Measurements from ENCODE around the gene SLC35B2. TPM values are rescaled to one million over a fixed set of nuclear protein-coding genes. Genes with fewer than 3 reads are reported as not detected.

SLC35B2 gene
- polyA plus RNA-seq, 1 of the 3 experiments (the other 2 are of a cell fraction) = 125 TPM

DNA sequence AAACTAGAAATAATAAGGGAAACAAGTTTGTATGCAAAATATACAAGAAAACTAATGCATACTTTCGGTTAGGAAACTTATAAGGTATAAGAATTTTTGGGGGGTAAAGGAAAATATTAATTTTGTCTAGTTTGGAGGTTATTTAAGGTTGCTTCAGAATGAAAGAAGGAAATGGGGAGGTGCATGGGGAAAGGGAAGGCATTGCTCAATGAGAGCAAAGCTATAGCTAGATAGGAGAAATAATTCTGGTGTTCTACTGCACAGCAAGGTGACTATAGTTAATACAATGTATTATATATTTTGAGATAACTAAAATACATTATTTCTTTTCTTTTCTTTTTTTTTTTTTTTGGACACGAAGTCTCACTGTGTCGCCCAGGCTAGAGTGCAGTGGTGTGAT, 46.0 kb downstream of the SLC35B2 start:
- H3K9ac ChIP-seq = no peak overlapping the region
- no peaks in the 10 kb centered on the region for H3K36me3 ChIP-seq (replicated peaks in 1 of 2; ENCODE audit: control insufficient read depth in 1 of 2, insufficient read depth in 2 of 2, low read length in 1 of 2)
- H3K4me3 ChIP-seq (ENCODE audit: low read depth in 2 of 2, low read length in 1 of 2) = no peak overlapping the region
- 66% methylated on average over 3 of the region's 3 CpGs for WGBS (ENCODE audit: low lambda C conversion rate)
- no peak overlapping the region for H3K27ac ChIP-seq (ENCODE audit: low read depth in 2 of 2, low read length in 1 of 2)
- no peak overlapping the region for H2AFZ ChIP-seq (ENCODE audit: low read depth)
- H3K9me2 ChIP-seq = no peaks in the 10 kb centered on the region
- no peaks in the 10 kb centered on the region for H4K20me1 ChIP-seq (ENCODE audit: insufficient read depth)
- H3K79me2 ChIP-seq (ENCODE audit: insufficient read depth) = no peaks in the 10 kb centered on the region
- ChIA-PET CTCF (interaction anchor here (1.2 to 8.0 kb wide), 4 partner anchors 10 to 46 kb away, joined by 3 to 43 read pairs (median 9); partner anchors contain the start of gene SLC35B2), POLR2A (no interaction called here)
- DNase-seq = no peak
- no peaks in the 10 kb centered on the region for H3K4me1 ChIP-seq (ENCODE audit: control insufficient read depth in 1 of 2, insufficient read depth in 2 of 2, low read depth in 1 of 2, low read length in 1 of 2)
- no peaks in the 10 kb centered on the region for H3F3A ChIP-seq (replicated peaks; ENCODE audit: insufficient read depth)
- H3K9me3 ChIP-seq = no peaks in the 10 kb centered on the region
- no peaks in the 10 kb centered on the region for H3K27me3 ChIP-seq (ENCODE audit: insufficient read depth)
- TF ChIP-seq, protein P1, sequence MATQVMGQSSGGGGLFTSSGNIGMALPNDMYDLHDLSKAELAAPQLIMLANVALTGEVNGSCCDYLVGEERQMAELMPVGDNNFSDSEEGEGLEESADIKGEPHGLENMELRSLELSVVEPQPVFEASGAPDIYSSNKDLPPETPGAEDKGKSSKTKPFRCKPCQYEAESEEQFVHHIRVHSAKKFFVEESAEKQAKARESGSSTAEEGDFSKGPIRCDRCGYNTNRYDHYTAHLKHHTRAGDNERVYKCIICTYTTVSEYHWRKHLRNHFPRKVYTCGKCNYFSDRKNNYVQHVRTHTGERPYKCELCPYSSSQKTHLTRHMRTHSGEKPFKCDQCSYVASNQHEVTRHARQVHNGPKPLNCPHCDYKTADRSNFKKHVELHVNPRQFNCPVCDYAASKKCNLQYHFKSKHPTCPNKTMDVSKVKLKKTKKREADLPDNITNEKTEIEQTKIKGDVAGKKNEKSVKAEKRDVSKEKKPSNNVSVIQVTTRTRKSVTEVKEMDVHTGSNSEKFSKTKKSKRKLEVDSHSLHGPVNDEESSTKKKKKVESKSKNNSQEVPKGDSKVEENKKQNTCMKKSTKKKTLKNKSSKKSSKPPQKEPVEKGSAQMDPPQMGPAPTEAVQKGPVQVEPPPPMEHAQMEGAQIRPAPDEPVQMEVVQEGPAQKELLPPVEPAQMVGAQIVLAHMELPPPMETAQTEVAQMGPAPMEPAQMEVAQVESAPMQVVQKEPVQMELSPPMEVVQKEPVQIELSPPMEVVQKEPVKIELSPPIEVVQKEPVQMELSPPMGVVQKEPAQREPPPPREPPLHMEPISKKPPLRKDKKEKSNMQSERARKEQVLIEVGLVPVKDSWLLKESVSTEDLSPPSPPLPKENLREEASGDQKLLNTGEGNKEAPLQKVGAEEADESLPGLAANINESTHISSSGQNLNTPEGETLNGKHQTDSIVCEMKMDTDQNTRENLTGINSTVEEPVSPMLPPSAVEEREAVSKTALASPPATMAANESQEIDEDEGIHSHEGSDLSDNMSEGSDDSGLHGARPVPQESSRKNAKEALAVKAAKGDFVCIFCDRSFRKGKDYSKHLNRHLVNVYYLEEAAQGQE (IDR thresholded peaks at IDR 0.05; ENCODE audit: low read depth, low read length) = no peak
- no peak for TF ChIP-seq FOSL2 (IDR thresholded peaks at IDR 0.05; ENCODE audit: borderline replicate concordance, low read depth)
- no peak overlapping the region for H3K4me2 ChIP-seq

- POLR2A ChIA-PET = no interaction called here
- Histone ChIP-seq H3K27me3 (ENCODE audit: insufficient read depth) (no peaks in the 10 kb centered on the region), H2AFZ (ENCODE audit: low read depth) (no peak overlapping the region), H3K4me3 (ENCODE audit: low read depth in 2 of 2, low read length in 1 of 2) (no peak overlapping the region), H4K20me1 (ENCODE audit: insufficient read depth) (no peaks in the 10 kb centered on the region), H3K27ac (ENCODE audit: low read depth in 2 of 2, low read length in 1 of 2) (no peak overlapping the region), H3K36me3 (replicated peaks in 1 of 2; ENCODE audit: control insufficient read depth in 1 of 2, insufficient read depth in 2 of 2, low read length in 1 of 2) (no peaks in the 10 kb centered on the region), H3K9me2 (no peaks in the 10 kb centered on the region), H3K9ac (no peak overlapping the region), H3K4me2 (no peak overlapping the region), H3F3A (replicated peaks; ENCODE audit: insufficient read depth) (no peaks in the 10 kb centered on the region), H3K4me1 (ENCODE audit: control insufficient read depth in 1 of 2, insufficient read depth in 2 of 2, low read depth in 1 of 2, low read length in 1 of 2) (no peaks in the 10 kb centered on the region), H3K79me2 (ENCODE audit: insufficient read depth) (no peaks in the 10 kb centered on the region), H3K9me3 (no peaks in the 10 kb centered on the region)
- no peak for DNase-seq
- WGBS (ENCODE audit: low lambda C conversion rate) = 75% methylated on average over 6 of the region's 6 CpGs
- CTCF ChIA-PET = interaction anchor here (2.3 to 8.0 kb wide), 2 partner anchors 28 to 35 kb away, joined by 10 to 43 read pairs; no protein-coding TSS in a partner anchor
- TF ChIP-seq ELF1 (IDR thresholded peaks at IDR 0.05) (no peak), ZBTB33 (IDR thresholded peaks at IDR 0.05; ENCODE audit: borderline replicate concordance, low read depth) (no peak), NRF1 (IDR thresholded peaks at IDR 0.05; ENCODE audit: low read depth, low read length) (no peak), RAD21 (IDR thresholded peaks at IDR 0.05; ENCODE audit: low read length) (no peak), USF1 (IDR thresholded peaks at IDR 0.05; ENCODE audit: borderline replicate concordance, low read depth) (no peak), SMC3 (IDR thresholded peaks at IDR 0.05; ENCODE audit: low read depth, low read length) (no peak), TCF12 (IDR thresholded peaks at IDR 0.05) (no peak), RCOR1 (IDR thresholded peaks at IDR 0.05; ENCODE audit: low read length) (no peak), GATA2 (CRISPR knock-in tag; IDR thresholded peaks at IDR 0.05) (no peak), FOSL2 (IDR thresholded peaks at IDR 0.05; ENCODE audit: borderline replicate concordance, low read depth) (no peak), CTCF (IDR thresholded peaks at IDR 0.05) (no peak), TEAD4 (IDR thresholded peaks at IDR 0.05; ENCODE audit: borderline replicate concordance, insufficient read depth) (no peak)
- TF ChIP-seq, protein P2, sequence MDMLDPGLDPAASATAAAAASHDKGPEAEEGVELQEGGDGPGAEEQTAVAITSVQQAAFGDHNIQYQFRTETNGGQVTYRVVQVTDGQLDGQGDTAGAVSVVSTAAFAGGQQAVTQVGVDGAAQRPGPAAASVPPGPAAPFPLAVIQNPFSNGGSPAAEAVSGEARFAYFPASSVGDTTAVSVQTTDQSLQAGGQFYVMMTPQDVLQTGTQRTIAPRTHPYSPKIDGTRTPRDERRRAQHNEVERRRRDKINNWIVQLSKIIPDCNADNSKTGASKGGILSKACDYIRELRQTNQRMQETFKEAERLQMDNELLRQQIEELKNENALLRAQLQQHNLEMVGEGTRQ (IDR thresholded peaks at IDR 0.05; ENCODE audit: borderline replicate concordance, low read depth, low read length) = no peak
- TF ChIP-seq, protein P3, sequence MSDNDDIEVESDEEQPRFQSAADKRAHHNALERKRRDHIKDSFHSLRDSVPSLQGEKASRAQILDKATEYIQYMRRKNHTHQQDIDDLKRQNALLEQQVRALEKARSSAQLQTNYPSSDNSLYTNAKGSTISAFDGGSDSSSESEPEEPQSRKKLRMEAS (IDR thresholded peaks at IDR 0.05; ENCODE audit: low read depth) = no peak
These were observed 49.4 kb downstream of the SLC35B2 start for GRCh38 chr6:44207966-44208365.
